AG04449 (cell line): ENCODE results near the gene SLC13A2.
A peak's percentile ranks its signal among the peaks of the same experiment; 100 is the strongest.
"Not testable (repeated sequence)": the region's sequence is repeated elsewhere in the genome, so short reads cannot be mapped to it uniquely, and the experiment has no call there.

Source experiments
- CTCF ChIA-PET: fragments of 350-600 bp; formaldehyde crosslinking; extraction: SDS; loops from one replicate; lab custom pipeline; 2021; ENCODE audit warnings: antibody characterized with exemption; lab: Yijun Ruan, JAX
- POLR2A ChIA-PET: fragments of 400-600, 350-600 bp; formaldehyde crosslinking; extraction: SDS; loops from one replicate; lab custom pipeline; 2020; ENCODE audit warnings: antibody characterized with exemption, inconsistent platforms; lab: Yijun Ruan, JAX
- DNase-seq: peaks from one replicate; pipeline ENCODE4 v3.0.0-alpha.2; 2010; ENCODE audit warnings: low read depth, low spot score
- H3K4me3 ChIP-seq: 2 replicates; pipeline ENCODE4 v1.5.1; 2011; ENCODE audit warnings: low read depth, mild to moderate bottlenecking, control low read depth, low read length
- CTCF ChIP-seq: IDR thresholded peaks from one replicate; pipeline ENCODE4 v1.5.1; 2011; ENCODE audit warnings: mild to moderate bottlenecking, moderate library complexity, low read length, control low read depth, inconsistent platforms; ENCODE audit not compliant: insufficient read depth; ENCODE audit errors: missing control alignments

SLC13A2 gene

GRCh38 chr17:28473542-28473941 is at the start of gene SLC13A2:
TSS of gene SLC13A2 (plus strand) at chr17:28473644. CDS start at chr17:28473713, 69 bp downstream.
- ChIA-PET CTCF (interaction anchor here (0.9 kb wide), 1 partner anchor 21 kb away, joined by 3 read pairs; no protein-coding TSS in a partner anchor), POLR2A (no interaction called here)
- no peak within 1 kb of the TSS for H3K4me3 ChIP-seq
- DNase-seq = no peak
- no peak for TF ChIP-seq CTCF

GRCh38 chr17:28425206-28425605 is 48.2 kb upstream of the SLC13A2 start:
- POLR2A ChIA-PET = no interaction called here
- CTCF ChIA-PET = interaction anchor here (0.8 to 2.0 kb wide), 4 partner anchors 8 to 174 kb away, joined by 3 to 8 read pairs (median 4); no protein-coding TSS in a partner anchor
- no peak overlapping the region for H3K4me3 ChIP-seq
- no peak for DNase-seq
- TF ChIP-seq CTCF = no peak

- DNase-seq = no peak
- no peak overlapping the region for H3K4me3 ChIP-seq
- ChIA-PET POLR2A (no interaction called here), CTCF (interaction anchor here (1.5 to 2.0 kb wide), 2 partner anchors 9 to 17 kb away, joined by 4 to 8 read pairs; no protein-coding TSS in a partner anchor)
- TF ChIP-seq CTCF = peak; percentile 26
Measured at GRCh38 chr17:28426081-28426519, 47.3 kb upstream of the SLC13A2 start.

- DNase-seq = no peak
- TF ChIP-seq CTCF = no peak
- ChIA-PET CTCF (no interaction called here), POLR2A (no interaction called here)
- H3K4me3 ChIP-seq = no peak overlapping the region
Measured at GRCh38 chr17:28427371-28427770, 46.1 kb upstream of the SLC13A2 start.

GRCh38 chr17:28427982-28428381 is 45.5 kb upstream of the SLC13A2 start:
- POLR2A ChIA-PET, DNase-seq, H3K4me3 ChIP-seq: not testable (repeated sequence)
- CTCF ChIA-PET = interaction anchor here (5.1 kb wide), 1 partner anchor 10 kb away, joined by 37 read pairs; no protein-coding TSS in a partner anchor

GRCh38 chr17:28433721-28434120 is 39.7 kb upstream of the SLC13A2 start:
- no peak overlapping the region for H3K4me3 ChIP-seq
- TF ChIP-seq CTCF = no peak
- CTCF ChIA-PET = interaction anchor here (4.5 kb wide), 1 partner anchor 17 kb away, joined by 16 read pairs; no protein-coding TSS in a partner anchor
- DNase-seq = no peak
- POLR2A ChIA-PET = no interaction called here

- POLR2A ChIA-PET, H3K4me3 ChIP-seq, DNase-seq: not testable (repeated sequence)
- CTCF ChIA-PET = interaction anchor here (4.5 kb wide), 1 partner anchor 17 kb away, joined by 16 read pairs; no protein-coding TSS in a partner anchor
Measured at GRCh38 chr17:28434326-28434725, 39.1 kb upstream of the SLC13A2 start.
